WERI-Rb-1 (cell line): ENCODE results near the gene FBXL17.

Experiments
- DNase-seq: peaks from one replicate; pipeline ENCODE4 v3.0.0-alpha.2; 2020
- H3K27ac ChIP-seq: fragments of 250-450 bp; sonication (Bioruptor Pico); 2 replicates; pipeline ENCODE4 v1.5.1; 2020; ENCODE audit warnings: mild to moderate bottlenecking, moderate library complexity
- H3K27me3 ChIP-seq: fragments of 250-450 bp; sonication (Bioruptor Pico); 2 replicates; pipeline ENCODE4 v1.5.1; 2021; ENCODE audit warnings: mild to moderate bottlenecking, low read depth, moderate library complexity; ENCODE audit not compliant: insufficient read depth, severe bottlenecking
- H3K36me3 ChIP-seq: fragments of 250-450 bp; sonication (Bioruptor Pico); 2 replicates; pipeline ENCODE4 v1.5.1; 2020; ENCODE audit warnings: mild to moderate bottlenecking, moderate library complexity
- H3K4me3 ChIP-seq: 2 replicates; pipeline ENCODE4 v1.5.1; 2011; ENCODE audit warnings: low read depth, mild to moderate bottlenecking, control low read depth, low read length
- H3K9me3 ChIP-seq: fragments of 250-450 bp; sonication (Bioruptor Pico); 2 replicates; pipeline ENCODE4 v1.5.1; 2021; ENCODE audit warnings: mild to moderate bottlenecking, moderate library complexity; ENCODE audit not compliant: severe bottlenecking
- TF ChIP-seq, protein P1 (sequence below): IDR thresholded peaks from 2 replicates; pipeline ENCODE4 v1.5.1; 2011; ENCODE audit warnings: low read depth, mild to moderate bottlenecking, control low read depth, inconsistent platforms, low read length

FBXL17 gene

DNA sequence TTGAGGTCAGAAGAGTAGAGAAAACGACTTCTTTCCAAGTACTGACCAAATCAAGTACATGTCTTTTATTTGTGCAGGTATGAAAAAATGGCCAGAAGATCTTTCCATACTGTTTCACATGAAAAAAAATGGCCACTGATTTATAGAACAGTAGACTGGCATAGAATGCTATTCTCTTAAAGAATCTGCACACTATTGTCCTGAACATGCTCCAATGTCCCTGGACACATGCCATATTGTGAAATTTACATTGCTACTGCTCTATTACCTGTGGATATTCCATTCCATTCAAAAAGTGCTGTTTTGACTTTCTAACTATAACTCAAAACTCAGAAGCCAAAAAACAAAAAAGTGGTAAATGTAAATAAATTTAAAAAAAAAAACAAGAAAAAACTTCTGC is 60.6 kb downstream of the FBXL17 start:
- TF ChIP-seq, protein P1, sequence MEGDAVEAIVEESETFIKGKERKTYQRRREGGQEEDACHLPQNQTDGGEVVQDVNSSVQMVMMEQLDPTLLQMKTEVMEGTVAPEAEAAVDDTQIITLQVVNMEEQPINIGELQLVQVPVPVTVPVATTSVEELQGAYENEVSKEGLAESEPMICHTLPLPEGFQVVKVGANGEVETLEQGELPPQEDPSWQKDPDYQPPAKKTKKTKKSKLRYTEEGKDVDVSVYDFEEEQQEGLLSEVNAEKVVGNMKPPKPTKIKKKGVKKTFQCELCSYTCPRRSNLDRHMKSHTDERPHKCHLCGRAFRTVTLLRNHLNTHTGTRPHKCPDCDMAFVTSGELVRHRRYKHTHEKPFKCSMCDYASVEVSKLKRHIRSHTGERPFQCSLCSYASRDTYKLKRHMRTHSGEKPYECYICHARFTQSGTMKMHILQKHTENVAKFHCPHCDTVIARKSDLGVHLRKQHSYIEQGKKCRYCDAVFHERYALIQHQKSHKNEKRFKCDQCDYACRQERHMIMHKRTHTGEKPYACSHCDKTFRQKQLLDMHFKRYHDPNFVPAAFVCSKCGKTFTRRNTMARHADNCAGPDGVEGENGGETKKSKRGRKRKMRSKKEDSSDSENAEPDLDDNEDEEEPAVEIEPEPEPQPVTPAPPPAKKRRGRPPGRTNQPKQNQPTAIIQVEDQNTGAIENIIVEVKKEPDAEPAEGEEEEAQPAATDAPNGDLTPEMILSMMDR: no peak
- Histone ChIP-seq H3K9me3 (no peaks in the 10 kb centered on the region), H3K27ac (no peak overlapping the region), H3K4me3 (no peak overlapping the region), H3K27me3 (no peaks in the 10 kb centered on the region), H3K36me3 (no peaks in the 10 kb centered on the region)
- no peak for DNase-seq

DNA sequence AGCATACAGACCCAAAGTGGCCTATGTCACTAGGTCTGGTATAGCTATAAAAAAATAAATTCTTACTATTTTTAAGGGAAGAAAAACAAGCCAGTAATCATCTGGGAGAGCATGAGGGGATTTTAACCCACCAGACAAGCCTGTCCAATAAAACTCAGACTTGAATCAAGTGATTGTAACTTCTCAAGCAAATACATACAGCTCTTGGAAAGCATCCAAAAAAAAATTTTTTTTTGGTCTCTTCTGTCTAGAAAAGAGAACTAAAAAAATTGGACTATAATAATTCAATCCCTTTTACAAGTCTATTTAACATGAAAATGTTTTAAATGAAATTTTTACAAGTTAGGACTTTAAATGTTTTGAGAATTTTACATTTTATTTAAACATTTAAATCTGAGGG is 61.7 kb downstream of the FBXL17 start:
- H3K27me3 ChIP-seq: no peaks in the 10 kb centered on the region
- TF ChIP-seq, protein P1: no peak
- H3K9me3 ChIP-seq: no peaks in the 10 kb centered on the region
- no peak overlapping the region for H3K4me3 ChIP-seq
- DNase-seq: no peak
- no peaks in the 10 kb centered on the region for H3K36me3 ChIP-seq
- no peak overlapping the region for H3K27ac ChIP-seq

DNA sequence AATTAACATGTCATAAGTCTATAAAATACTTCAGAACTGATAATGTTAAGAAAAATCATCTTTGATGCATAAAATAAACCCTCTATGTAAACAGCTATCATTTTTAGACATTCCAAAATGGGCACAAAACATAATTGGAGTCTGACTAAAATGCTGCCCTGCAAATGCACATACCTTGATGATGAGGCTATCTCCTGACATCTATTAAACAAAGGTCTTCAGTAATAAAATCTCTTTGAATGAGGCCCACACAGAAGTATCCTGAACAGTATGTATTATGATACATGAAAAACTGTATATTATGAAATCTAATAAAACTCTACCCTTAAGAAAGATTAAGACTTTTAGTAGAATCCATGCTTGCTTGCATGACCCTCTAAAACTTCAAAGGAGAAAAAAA is 66.1 kb downstream of the FBXL17 start:
- TF ChIP-seq, protein P1: no peak
- DNase-seq: no peak
- Histone ChIP-seq H3K4me3 (no peak overlapping the region), H3K27me3 (no peaks in the 10 kb centered on the region), H3K9me3 (no peaks in the 10 kb centered on the region), H3K27ac (no peak overlapping the region), H3K36me3 (no peaks in the 10 kb centered on the region)

DNA sequence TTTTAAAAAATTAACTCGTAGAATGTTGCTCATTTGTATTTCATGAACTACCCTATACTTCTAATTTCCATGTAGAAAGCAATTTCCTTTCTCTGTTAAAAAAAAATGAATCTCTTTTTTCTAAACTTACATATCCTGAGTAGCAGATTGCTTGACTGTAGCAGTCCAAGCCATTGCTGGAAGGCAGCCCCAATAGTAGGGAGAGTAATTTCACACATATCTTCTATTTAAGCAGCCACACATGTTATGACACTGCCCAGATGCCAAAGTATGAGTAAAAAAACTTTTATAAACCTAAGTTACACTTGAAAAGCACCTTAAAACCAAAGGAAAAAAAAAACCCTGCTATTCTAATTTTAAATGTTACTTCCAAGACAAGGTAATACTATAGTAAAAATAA is 69.6 kb downstream of the FBXL17 start:
- H3K9me3 ChIP-seq: no peaks in the 10 kb centered on the region
- H3K4me3 ChIP-seq: no peak overlapping the region
- H3K27me3 ChIP-seq: no peaks in the 10 kb centered on the region
- H3K36me3 ChIP-seq: no peaks in the 10 kb centered on the region
- TF ChIP-seq, protein P1: no peak
- H3K27ac ChIP-seq: no peak overlapping the region
- DNase-seq: no peak

DNA sequence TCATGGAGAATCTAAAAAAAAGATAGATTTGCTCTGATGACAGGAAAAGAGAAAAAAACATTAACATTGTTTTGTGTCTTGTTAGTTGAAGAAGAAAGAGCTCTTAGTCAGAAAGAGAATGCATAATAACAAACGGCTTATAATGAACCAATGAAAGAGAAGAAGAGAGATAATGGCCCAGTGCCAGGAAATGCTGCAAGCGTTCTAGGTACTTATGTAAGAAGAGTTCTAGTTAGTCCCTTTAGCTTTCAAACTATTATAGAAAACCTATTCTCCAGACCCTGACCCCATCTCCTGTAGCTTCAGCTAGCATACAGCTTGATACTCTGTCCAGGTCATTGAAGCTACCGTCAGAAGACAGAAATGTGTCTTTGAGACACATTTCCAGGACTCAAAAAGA is 70.2 kb downstream of the FBXL17 start:
- no peaks in the 10 kb centered on the region for H3K36me3 ChIP-seq
- DNase-seq: no peak
- H3K27ac ChIP-seq: no peak overlapping the region
- TF ChIP-seq, protein P1: no peak
- no peak overlapping the region for H3K4me3 ChIP-seq
- no peaks in the 10 kb centered on the region for H3K9me3 ChIP-seq
- H3K27me3 ChIP-seq: no peaks in the 10 kb centered on the region

DNA sequence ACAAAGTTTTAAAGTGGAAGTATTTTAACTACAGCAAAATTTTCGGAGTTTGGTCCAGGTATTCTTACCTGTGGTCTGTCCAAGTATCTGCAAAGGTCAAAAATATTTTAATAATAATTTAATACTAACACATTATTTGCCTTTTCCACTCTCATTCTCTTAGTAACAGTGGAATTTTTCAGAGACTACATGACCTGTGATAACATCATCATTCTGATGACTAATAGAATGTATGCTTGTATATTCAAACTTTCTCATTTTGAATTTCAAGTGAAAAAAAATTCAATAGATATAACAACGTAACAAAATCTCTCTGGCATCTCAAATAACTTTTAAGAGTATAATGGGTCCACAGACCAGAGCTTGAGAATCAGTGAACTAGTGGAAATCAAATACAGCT is 78.3 kb downstream of the FBXL17 start:
- Histone ChIP-seq H3K36me3 (no peaks in the 10 kb centered on the region), H3K27ac (no peak overlapping the region), H3K4me3 (no peak overlapping the region), H3K27me3 (no peaks in the 10 kb centered on the region), H3K9me3 (no peaks in the 10 kb centered on the region)
- DNase-seq: no peak
- TF ChIP-seq, protein P1: no peak
